Measurements from ENCODE around the gene SYNDIG1. TPM values are rescaled to one million over a fixed set of nuclear protein-coding genes. Genes with fewer than 3 reads are reported as not detected.

Gene SYNDIG1
- total RNA-seq, 1 donor from 2014 or later, result 0.49 TPM

DNA sequence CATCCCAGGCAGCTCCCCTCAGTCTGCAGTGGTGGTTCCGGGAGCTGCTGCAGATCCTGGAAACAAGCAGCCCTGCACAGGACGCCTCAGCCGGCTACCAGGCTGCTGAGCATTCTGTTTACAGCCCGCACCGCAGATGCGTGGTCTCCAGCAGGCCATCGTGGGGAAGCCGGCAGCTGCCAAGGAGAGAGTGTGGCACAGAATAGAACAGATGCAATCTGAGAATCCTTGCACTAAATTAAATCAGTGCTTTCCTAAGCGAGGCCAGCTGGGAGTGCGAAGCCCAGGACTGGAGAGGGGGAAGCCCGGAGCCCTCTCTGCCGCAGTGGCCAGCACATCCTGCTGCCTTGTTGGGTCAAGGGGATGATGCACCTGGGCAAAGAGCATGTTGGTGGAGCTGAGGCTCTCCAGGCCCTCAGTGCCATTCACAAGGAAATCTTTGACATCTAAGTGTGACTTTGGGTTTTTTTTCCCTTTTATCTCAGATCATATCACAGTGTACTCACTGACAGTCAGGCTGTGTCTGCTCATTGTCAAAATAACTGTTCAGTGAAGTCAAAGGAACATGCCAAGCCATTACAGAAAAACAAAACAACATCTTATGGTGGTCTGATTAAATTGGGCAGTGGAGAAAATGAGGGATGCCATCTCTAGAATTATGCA is 118.1 kb downstream of the SYNDIG1 start:
- Mint-ChIP-seq H3K4me3 (no peak overlapping the region), H3K27me3 (ENCODE audit: low read depth) (peaks cover 2% of the 10 kb centered on the region), H3K9me3 (no peaks in the 10 kb centered on the region), H3K4me1 (no peaks in the 10 kb centered on the region), H3K36me3 (ENCODE audit: low read depth) (no peaks in the 10 kb centered on the region), H3K27ac (ENCODE audit: unreplicated experiment) (no peak overlapping the region)
- TF ChIP-seq, protein P1, sequence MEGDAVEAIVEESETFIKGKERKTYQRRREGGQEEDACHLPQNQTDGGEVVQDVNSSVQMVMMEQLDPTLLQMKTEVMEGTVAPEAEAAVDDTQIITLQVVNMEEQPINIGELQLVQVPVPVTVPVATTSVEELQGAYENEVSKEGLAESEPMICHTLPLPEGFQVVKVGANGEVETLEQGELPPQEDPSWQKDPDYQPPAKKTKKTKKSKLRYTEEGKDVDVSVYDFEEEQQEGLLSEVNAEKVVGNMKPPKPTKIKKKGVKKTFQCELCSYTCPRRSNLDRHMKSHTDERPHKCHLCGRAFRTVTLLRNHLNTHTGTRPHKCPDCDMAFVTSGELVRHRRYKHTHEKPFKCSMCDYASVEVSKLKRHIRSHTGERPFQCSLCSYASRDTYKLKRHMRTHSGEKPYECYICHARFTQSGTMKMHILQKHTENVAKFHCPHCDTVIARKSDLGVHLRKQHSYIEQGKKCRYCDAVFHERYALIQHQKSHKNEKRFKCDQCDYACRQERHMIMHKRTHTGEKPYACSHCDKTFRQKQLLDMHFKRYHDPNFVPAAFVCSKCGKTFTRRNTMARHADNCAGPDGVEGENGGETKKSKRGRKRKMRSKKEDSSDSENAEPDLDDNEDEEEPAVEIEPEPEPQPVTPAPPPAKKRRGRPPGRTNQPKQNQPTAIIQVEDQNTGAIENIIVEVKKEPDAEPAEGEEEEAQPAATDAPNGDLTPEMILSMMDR (conservative IDR thresholded peaks at IDR 0.05), result no peak
- DNase-seq (ENCODE audit: low read depth, low spot score), result no peak

DNA sequence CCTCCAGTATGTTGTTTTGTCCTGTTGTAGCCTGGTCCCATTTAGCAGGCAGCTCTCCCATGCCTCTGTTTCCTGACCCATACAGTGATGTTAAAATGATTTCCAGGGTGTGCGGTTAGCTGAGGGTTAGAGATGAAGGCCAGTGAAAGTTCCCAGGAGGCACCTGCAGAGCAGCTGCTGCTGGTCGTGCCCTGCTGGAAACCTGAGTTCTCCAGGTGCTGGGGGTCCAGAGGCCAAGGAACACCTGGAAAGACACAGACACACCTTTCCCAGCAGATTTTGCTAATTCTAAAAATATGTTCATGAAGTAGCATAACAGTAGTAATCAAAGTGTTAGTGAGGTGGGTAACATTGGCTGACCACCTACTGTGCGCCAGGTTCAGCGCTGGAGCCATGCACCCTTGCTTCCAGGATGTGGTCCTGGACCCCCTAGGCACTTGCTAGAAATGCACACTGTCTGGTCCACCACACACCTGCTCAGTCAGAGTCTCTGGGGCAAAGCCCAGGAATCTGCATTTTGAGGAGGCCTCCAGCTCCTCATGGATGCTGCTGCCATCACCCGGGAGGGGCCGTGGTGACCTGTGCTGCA is 118.7 kb downstream of the SYNDIG1 start:
- H3K36me3 Mint-ChIP-seq (ENCODE audit: low read depth), result no peaks in the 10 kb centered on the region
- H3K9me3 Mint-ChIP-seq, result no peaks in the 10 kb centered on the region
- H3K27ac Mint-ChIP-seq (ENCODE audit: unreplicated experiment), result no peak overlapping the region
- no peaks in the 10 kb centered on the region for H3K4me1 Mint-ChIP-seq
- H3K4me3 Mint-ChIP-seq, result no peak overlapping the region
- DNase-seq (ENCODE audit: low read depth, low spot score), result no peak
- TF ChIP-seq, protein P1 (conservative IDR thresholded peaks at IDR 0.05), result no peak
- H3K27me3 Mint-ChIP-seq (ENCODE audit: low read depth), result peaks cover 6% of the 10 kb centered on the region

DNA sequence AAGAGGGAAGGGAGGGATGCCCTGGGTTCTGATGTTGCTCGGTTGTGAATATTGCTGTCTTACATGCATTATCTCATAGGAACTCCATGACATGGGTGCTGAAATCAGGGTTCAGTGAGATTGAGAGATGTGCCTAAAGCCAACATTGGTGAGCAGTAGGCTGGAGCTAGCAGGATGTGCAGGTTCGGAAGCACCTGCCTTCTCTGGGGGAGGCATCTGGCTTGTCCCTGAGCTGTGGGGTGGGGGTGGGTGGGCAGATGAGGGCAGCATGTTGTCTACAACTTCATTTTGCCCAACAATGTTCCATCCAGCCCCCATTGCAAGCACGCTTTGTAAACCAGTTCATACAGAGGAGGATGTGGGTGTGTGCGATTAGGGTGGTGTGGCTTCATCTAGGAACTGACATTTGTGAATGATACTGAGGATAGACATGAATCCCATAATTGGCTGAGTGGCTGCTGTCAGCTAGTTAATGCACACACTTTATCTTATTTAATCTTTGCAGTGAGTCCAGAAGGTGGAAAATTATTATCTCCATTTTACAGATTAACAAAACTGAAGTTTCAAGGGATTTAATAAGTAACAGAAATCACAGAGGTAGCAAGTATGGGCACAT is 119.4 kb downstream of the SYNDIG1 start:
- TF ChIP-seq, protein P1 (conservative IDR thresholded peaks at IDR 0.05), result no peak
- Mint-ChIP-seq H3K36me3 (ENCODE audit: low read depth) (no peaks in the 10 kb centered on the region), H3K4me1 (no peaks in the 10 kb centered on the region), H3K27me3 (ENCODE audit: low read depth) (peaks cover 8% of the 10 kb centered on the region), H3K27ac (ENCODE audit: unreplicated experiment) (no peak overlapping the region), H3K4me3 (no peak overlapping the region), H3K9me3 (peaks cover 1% of the 10 kb centered on the region)
- no peak for DNase-seq (ENCODE audit: low read depth, low spot score)

DNA sequence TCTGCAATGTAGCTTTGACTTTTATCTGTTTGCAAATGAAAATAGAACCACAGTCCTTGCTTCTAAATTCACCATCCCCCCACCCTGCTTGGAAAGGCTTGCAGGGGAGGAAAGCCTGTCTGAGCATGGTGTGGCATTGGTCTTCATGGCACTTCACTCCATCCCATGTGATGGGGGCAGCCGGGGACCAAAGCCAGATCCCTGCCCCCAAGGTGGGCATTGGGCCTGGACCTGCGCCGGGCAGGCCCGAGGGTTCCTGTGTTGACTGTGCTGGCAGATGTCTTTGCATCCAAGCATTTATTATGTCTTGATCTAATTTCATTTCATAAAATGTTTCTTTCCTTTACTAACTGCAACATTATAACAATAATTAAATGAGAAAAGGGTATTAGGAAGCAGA is 120.0 kb downstream of the SYNDIG1 start:
- H3K27ac Mint-ChIP-seq (ENCODE audit: unreplicated experiment), result no peak overlapping the region
- no peak for DNase-seq (ENCODE audit: low read depth, low spot score)
- TF ChIP-seq, protein P1 (conservative IDR thresholded peaks at IDR 0.05), result no peak
- no peaks in the 10 kb centered on the region for H3K36me3 Mint-ChIP-seq (ENCODE audit: low read depth)
- H3K27me3 Mint-ChIP-seq (ENCODE audit: low read depth), result peaks cover 14% of the 10 kb centered on the region
- no peaks in the 10 kb centered on the region for H3K4me1 Mint-ChIP-seq
- no peak overlapping the region for H3K4me3 Mint-ChIP-seq
- peaks cover 5% of the 10 kb centered on the region for H3K9me3 Mint-ChIP-seq

DNA sequence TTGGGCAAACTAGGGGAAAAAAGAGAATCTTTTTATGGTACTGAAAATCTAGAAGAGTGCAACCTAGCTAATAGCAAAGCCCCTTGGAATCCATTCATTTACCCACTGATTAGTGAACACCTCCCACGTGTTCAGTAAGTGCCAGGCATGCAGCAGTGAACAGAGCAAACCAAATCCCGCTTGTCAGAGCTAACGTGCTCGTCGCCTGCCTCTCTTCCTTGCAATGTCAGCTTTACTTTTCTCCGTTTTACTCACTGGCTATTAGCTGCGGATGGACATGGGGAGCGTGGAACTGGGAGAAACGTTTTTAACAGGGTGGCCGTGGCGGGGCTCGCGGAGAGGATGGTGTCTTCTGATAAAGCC is 120.4 kb downstream of the SYNDIG1 start:
- Mint-ChIP-seq H3K27ac (ENCODE audit: unreplicated experiment) (no peak overlapping the region), H3K4me3 (no peak overlapping the region), H3K36me3 (ENCODE audit: low read depth) (no peaks in the 10 kb centered on the region), H3K27me3 (ENCODE audit: low read depth) (peaks cover 18% of the 10 kb centered on the region), H3K9me3 (peaks cover 9% of the 10 kb centered on the region), H3K4me1 (no peaks in the 10 kb centered on the region)
- TF ChIP-seq, protein P1 (conservative IDR thresholded peaks at IDR 0.05), result no peak
- no peak for DNase-seq (ENCODE audit: low read depth, low spot score)
